ENCODE data around the gene XPNPEP3. TPM values are rescaled to one million over a fixed set of nuclear protein-coding genes. Genes with fewer than 3 reads are reported as not detected.

Gene XPNPEP3
- polyA plus RNA-seq, 1 of the 3 experiments (the other 2 are of a cell fraction), result 8.6 TPM

GRCh38 chr22:40813912-40814315 is 43.0 kb upstream of the XPNPEP3 start:
- POLR2A ChIA-PET, result no interaction called here

More at GRCh38 chr22:40813912-40814315, 43.0 kb upstream of the XPNPEP3 start:
- H3K79me2 ChIP-seq (ENCODE audit: insufficient read depth), result peaks cover 66% of the 10 kb centered on the region
- no peaks in the 10 kb centered on the region for H3K36me3 ChIP-seq (replicated peaks in 1 of 2; ENCODE audit: control insufficient read depth in 1 of 2, insufficient read depth in 2 of 2, low read length in 1 of 2)
- H3K4me1 ChIP-seq (ENCODE audit: control insufficient read depth in 1 of 2, insufficient read depth in 2 of 2, low read depth in 1 of 2, low read length in 1 of 2), result peaks cover 0 to 5% of the 10 kb centered on the region in 2 experiments; a peak in 2 of 4 replicates
- H3F3A ChIP-seq (replicated peaks; ENCODE audit: insufficient read depth), result no peaks in the 10 kb centered on the region
- no peak overlapping the region for H2AFZ ChIP-seq (ENCODE audit: low read depth)
- H3K9me3 ChIP-seq, result no peaks in the 10 kb centered on the region
- H4K20me1 ChIP-seq (ENCODE audit: insufficient read depth), result no peaks in the 10 kb centered on the region
- H3K27me3 ChIP-seq (ENCODE audit: insufficient read depth), result no peaks in the 10 kb centered on the region
- no peak overlapping the region for H3K4me3 ChIP-seq (ENCODE audit: low read depth in 2 of 2, low read length in 1 of 2)
- H3K27ac ChIP-seq (ENCODE audit: low read depth in 2 of 2, low read length in 1 of 2), result no peak overlapping the region
- H3K4me2 ChIP-seq, result no peak overlapping the region
- CTCF ChIA-PET, result no interaction called here
- no peak for DNase-seq
- TF ChIP-seq YY1 (IDR thresholded peaks at IDR 0.05; ENCODE audit: low read depth), result no peak
- no peak for TF ChIP-seq PBX3 (IDR thresholded peaks at IDR 0.05)
- TF ChIP-seq, protein P1, sequence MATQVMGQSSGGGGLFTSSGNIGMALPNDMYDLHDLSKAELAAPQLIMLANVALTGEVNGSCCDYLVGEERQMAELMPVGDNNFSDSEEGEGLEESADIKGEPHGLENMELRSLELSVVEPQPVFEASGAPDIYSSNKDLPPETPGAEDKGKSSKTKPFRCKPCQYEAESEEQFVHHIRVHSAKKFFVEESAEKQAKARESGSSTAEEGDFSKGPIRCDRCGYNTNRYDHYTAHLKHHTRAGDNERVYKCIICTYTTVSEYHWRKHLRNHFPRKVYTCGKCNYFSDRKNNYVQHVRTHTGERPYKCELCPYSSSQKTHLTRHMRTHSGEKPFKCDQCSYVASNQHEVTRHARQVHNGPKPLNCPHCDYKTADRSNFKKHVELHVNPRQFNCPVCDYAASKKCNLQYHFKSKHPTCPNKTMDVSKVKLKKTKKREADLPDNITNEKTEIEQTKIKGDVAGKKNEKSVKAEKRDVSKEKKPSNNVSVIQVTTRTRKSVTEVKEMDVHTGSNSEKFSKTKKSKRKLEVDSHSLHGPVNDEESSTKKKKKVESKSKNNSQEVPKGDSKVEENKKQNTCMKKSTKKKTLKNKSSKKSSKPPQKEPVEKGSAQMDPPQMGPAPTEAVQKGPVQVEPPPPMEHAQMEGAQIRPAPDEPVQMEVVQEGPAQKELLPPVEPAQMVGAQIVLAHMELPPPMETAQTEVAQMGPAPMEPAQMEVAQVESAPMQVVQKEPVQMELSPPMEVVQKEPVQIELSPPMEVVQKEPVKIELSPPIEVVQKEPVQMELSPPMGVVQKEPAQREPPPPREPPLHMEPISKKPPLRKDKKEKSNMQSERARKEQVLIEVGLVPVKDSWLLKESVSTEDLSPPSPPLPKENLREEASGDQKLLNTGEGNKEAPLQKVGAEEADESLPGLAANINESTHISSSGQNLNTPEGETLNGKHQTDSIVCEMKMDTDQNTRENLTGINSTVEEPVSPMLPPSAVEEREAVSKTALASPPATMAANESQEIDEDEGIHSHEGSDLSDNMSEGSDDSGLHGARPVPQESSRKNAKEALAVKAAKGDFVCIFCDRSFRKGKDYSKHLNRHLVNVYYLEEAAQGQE (IDR thresholded peaks at IDR 0.05; ENCODE audit: low read depth, low read length), result no peak
- no peak for TF ChIP-seq ELF1 (IDR thresholded peaks at IDR 0.05)
- no peak for TF ChIP-seq NRF1 (IDR thresholded peaks at IDR 0.05; ENCODE audit: low read depth, low read length)
- no peak for TF ChIP-seq POLR2AphosphoS5 (IDR thresholded peaks at IDR 0.05; ENCODE audit: low read depth, low read length)
- TF ChIP-seq IRF3 (IDR thresholded peaks at IDR 0.05; ENCODE audit: low read depth, low read length), result no peak
- no peak for TF ChIP-seq FOXJ3 (CRISPR knock-in tag; IDR thresholded peaks at IDR 0.05)
- no peak for TF ChIP-seq JUND (IDR thresholded peaks at IDR 0.05)
- no peak for TF ChIP-seq MEF2A (IDR thresholded peaks at IDR 0.05; ENCODE audit: borderline replicate concordance, low read depth)
- TF ChIP-seq MAX (IDR thresholded peaks at IDR 0.05; ENCODE audit: low read depth), result no peak
- no peak for TF ChIP-seq SIN3A (IDR thresholded peaks at IDR 0.05; ENCODE audit: borderline replicate concordance, low read depth, low read length)
- TF ChIP-seq FOSL2 (IDR thresholded peaks at IDR 0.05; ENCODE audit: borderline replicate concordance, low read depth), result no peak
- no peak for TF ChIP-seq TCF12 (IDR thresholded peaks at IDR 0.05)
- no peak for TF ChIP-seq NFIC (IDR thresholded peaks at IDR 0.05; ENCODE audit: borderline replicate concordance)
- TF ChIP-seq EP300 (IDR thresholded peaks at IDR 0.05; ENCODE audit: borderline replicate concordance in 1 of 2, low read depth in 1 of 2, low read length in 1 of 2), result no peak
- no peak for TF ChIP-seq RXRA (IDR thresholded peaks at IDR 0.05; ENCODE audit: borderline replicate concordance, low read depth)
- H3K9me2 ChIP-seq, result no peaks in the 10 kb centered on the region
- H3K9ac ChIP-seq, result no peak overlapping the region

Data from SK-N-SH (cell line).